Right forelimb (tissue), 1 donor: ENCODE results near the gene FN1.

Experiments
- DNase-seq: peaks from one replicate; pipeline ENCODE4 v3.0.0-alpha.2; 2018

Gene FN1

GRCh38 chr2:215382011-215382410 is 53.9 kb downstream of the FN1 start:
- DNase-seq: no peak

GRCh38 chr2:215380699-215381098 is 55.2 kb downstream of the FN1 start:
- DNase-seq: no peak

- no peak for DNase-seq
Observed at GRCh38 chr2:215379948-215380347, 55.9 kb downstream of the FN1 start.

DNA sequence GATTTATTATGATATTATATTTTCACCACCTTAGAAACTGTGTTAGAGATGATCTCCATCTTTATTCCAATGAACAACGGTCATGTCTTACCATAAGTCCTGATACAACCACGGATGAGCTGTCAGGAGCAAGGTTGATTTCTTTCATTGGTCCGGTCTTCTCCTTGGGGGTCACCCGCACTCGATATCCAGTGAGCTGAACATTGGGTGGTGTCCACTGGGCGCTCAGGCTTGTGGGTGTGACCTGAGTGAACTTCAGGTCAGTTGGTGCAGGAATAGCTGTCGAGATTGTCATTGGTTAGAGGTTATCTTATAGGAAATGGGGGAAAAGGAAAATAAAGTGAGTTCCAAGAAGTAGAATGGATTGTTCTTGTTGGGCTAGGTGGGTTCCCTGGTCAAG is 56.8 kb downstream of the FN1 start:
- no peak for DNase-seq

GRCh38 chr2:215378045-215378444 is 57.8 kb downstream of the FN1 start:
- no peak for DNase-seq

DNA sequence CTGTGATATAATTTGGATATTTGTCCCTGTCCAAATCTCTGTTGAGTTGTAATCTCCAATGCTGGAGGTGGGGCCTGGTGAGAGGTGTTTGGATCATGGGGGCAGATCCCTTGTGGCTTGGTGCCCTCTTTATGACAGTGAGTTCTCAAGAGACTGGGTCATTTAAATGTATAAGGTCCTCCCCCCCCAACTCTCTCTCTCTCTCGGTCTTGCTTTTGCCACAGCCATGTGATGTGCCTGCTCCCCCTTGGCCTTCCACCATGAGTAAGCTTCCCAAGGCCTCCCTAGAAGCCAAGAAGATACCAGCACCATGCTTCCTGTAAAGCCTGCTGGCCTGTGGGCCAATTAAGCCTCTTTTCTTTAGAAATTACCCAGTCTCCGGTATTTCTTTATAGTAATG is 58.6 kb downstream of the FN1 start:
- no peak for DNase-seq

DNA sequence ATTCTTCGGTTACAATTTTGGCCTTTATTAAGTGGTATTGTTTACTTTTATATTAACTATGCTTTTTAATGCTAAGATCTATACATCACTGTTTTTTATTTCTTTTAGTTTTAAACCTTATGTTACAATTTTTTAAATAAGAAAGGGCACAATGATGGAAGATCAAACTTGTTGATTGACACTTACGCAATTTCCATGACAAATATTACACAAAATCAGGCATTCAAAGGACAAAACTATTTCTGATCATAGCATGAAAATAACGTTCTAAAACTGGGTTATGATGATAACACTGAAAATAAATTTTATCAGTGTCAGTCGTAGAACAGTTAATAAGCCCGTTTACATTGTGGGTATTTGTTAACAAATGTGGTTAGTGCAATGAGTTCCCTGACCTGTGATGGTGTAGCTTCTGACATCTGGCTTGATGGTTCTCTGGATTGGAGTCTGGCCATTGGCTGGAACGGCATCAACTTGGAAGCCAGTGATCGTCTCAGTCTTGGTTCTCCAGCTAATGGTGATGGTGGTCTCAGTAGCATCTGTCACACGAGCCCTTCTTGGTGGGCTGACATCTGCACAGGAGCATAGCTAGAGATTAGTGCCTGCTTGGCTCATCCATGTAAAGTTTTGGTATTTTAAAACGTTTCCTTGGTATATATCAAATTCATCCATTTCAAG is 59.6 kb downstream of the FN1 start:
- no peak for DNase-seq

DNA sequence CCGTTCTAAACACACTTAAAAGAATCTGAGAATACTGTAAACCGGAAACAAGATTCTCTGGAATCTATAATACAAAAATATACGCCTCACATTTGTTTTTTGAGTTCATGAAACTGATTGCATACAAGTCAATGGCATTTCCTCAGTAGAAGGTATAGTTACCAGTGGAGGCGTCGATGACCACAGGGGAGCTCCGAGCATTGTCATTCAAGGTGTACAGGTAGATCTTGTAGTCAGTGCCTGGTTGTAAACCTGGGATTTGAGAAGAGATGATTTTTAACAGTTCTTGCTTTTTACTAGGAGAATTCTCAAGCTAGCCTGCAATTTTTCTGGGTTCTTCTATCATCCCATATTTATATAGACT is 60.4 kb downstream of the FN1 start:
- no peak for DNase-seq

- no peak for DNase-seq
Observed at GRCh38 chr2:215374642-215375466, 61.0 kb downstream of the FN1 start.

DNA sequence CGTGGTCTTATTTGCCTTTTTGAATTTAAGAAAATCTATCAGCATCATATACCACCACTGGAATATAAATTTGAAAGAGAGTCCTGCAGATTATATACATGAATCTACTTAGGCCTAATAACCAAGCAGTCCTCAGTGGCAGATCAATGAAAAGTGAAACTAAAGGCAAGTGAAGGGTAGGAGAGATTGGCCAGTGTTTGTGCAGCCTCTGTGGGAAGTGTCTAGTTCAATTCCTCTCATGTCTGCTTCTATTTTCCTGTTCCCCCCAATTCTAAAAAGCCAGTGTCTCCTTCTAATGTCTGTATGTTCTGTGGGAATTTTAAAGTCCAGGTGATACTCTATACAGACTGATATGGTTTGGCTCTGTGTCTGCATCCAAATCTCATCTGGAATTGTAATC is 61.9 kb downstream of the FN1 start:
- no peak for DNase-seq

GRCh38 chr2:215372968-215373649 is 62.8 kb downstream of the FN1 start:
- no peak for DNase-seq

- DNase-seq: no peak
Observed at GRCh38 chr2:215371915-215372897, 63.7 kb downstream of the FN1 start.

GRCh38 chr2:215370112-215370965 is 65.5 kb downstream of the FN1 start:
- DNase-seq: no peak

- no peak for DNase-seq
Observed at GRCh38 chr2:215369181-215369760, 66.6 kb downstream of the FN1 start.

DNA sequence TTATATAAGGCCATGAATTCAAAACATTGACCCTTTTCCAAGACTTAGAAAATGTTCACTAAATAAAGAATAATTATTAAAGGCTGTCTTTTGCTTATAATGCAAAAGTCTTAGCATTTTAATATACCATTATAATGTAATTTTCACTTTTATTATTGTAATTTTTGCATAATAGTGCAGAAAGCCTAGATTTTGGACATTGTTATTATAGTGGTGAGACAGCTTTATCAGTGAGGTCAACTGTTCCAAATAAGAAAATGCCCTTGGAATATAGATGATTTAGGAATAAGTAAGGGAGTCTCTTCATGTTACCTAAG is 67.4 kb downstream of the FN1 start:
- no peak for DNase-seq

DNA sequence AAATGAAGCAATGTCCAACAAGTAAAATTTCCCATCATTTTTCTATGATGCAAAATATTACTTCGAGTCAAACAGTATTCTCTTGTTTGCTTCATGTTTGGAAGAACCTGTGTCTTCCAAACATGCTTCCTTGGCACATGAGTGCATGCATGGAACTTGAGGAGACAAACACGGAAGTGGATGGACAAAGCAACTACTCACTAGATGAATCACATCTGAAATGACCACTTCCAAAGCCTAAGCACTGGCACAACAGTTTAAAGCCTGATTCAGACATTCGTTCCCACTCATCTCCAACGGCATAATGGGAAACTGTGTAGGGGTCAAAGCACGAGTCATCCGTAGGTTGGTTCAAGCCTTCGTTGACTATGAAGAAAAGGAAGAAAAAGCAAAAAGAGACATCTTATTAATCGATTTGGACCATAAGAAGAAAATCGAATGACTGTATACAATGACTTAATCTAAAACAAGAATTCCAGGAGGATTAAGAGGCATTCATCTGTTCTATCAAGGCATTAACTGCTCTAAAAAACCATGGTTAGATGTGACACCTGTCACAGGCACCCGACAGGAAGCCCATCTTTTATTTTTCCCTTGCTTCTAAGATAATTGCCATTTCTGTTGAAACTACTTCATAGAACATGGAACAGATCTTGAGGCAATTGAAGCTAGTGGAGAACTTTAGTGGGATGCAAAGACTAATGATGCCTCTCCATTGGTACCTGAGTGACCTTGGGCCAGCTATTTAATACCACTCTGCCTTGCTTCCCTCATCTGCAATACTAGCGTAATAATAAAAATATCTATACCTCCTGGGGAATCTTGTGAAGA is 68.0 kb downstream of the FN1 start:
- no peak for DNase-seq

DNA sequence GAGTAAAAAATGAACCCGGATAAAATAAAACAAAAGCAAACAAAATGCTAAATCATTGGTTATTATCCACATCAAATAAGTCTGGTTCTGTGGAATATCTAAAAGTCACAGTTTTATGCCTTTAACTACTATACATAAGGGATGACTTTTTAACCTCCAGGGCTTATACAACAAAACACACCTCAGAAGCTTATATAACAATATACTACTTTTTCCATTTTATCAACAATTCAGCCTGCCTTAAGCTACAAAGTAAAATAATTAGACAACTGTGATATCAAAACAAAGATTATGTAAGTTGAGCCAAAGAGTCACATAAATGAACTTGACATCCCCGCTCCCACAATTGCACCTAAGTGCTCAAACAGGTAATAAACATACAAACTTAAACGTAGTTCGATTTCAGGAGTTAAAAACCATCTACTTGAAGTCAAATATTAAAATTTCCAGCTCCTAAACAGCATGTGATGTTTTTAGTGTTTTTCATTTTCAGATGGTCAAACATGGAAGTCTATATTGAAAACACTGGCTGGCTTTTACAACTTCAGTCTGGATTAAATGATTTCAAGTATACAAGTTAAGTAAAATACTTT is 69.3 kb downstream of the FN1 start:
- no peak for DNase-seq

GRCh38 chr2:215365184-215365658 is 70.6 kb downstream of the FN1 start:
- no peak for DNase-seq

DNA sequence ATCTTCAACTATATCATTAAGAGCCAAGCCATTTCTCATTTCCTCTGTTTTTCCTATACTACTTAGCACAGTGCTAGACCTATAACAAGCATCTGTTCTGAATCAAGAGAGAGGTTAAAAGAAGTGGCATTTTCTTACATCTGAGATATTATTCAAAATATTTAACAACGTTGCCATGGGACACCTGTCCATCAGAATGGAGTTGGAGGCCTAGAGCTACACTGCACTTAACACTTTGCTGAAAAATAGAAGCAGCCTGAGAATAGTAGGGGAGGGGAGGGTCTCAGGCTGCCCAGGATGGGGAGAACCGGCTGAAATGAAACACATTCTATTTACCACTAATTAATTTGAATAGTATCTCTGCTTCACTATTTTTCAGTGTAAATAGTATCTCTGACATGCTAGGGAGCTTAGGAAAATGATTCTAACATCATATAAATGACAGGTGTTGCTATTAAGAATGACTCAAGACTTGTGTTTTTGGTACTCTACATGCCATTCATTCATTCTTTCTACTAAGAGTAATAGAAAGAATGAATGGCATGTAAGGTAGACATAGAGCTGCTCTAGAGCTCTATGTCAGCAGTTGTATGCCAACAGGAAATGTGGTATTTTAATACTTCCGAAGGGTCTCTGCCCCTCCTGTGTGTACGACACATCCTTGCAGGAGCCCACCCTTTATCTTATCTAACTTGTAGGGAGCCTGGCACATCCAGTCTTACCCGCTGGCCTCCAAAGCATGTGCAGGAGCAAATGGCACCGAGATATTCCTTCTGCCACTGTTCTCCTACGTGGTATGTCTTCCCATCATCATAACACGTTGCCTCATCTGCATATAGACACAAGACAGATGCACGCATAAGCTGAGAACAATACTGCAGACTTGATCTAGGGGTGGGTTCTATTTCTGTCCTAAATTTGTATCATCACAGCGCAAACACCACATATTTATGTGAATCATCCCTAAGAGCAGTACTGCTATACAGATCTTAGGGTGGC is 71.4 kb downstream of the FN1 start:
- no peak for DNase-seq
